ENCODE data around the gene PXDN.

DNA sequence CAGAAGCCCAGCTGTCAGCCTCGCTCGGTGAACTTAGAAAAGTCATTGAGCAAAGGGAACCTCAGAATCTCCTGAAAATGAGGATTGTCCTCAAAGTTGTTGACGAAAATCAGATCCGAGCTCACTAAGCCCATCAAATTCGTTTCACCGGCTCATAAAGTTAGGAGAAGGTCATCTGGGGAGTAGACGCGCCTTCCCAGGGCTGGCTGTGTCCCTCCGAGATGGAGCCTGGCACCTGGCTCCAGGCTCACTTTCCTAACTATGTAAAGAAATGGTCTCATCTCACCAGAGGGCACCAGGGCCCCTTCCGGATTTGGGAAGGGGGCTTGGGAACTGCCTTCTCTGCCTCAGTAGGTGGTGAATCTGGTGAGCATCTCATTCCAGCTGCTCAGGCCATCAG, 145.5 kb downstream of the PXDN start:
- TF ChIP-seq POLR2AphosphoS5 (IDR thresholded peaks at IDR 0.05) (no peak), EP300 (IDR thresholded peaks at IDR 0.05) (no peak), POLR2A (IDR thresholded peaks at IDR 0.05) (no peak)

Data from suprapubic skin (tissue), 4 donors.